Activated CD4-positive, alpha-beta T cell treated with anti-CD3 and anti-CD28 coated beads, Interleukin-2, amount 50 U/mL, for 24 hours (primary cell): ENCODE results near the gene EMILIN2.
"Not testable (repeated sequence)": the region's sequence is repeated elsewhere in the genome, so short reads cannot be mapped to it uniquely, and the experiment has no call there.

Experiments used
- DNase-seq, 2 donors: peaks; one replicate each; pipeline ENCODE4 v3.0.0-alpha.2; 2020; ENCODE audit warnings: low read depth in 1 of 2, low spot score in 1 of 2

Gene EMILIN2

GRCh38 chr18:2913398-2914005 is 66.7 kb downstream of the EMILIN2 start:
- no peak for DNase-seq

DNA sequence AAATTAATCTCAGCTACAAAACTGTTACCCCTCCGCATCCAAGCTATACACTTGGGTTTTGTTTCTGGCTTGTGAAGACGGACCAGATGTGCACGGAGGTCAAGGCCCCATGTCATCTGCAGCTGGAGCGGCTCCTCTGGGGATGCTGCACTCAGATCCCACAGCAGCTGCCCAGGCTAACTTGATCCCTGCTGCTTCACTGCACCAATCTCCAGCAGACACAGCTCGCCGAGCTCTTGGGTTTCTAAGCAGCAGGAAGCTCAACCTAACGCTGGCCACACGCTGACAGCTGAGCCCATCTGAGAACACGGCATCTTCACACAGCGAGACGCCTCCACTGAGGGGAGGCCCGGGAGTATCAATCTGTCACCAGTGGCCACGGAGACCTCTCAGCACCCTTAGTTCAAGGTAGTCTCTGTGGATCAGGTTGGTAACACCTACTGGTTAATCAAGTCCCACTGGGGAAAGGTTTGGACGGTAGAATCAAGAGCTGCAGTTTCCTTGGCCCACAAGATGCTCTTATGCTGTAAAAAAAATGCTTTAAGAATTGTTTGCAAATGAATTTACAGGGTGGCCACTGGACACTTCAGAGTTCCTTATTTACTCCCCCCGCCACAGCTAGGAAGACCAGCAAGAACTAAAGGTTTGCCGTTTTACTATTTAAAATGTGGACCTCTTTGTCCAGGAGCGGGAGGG is 67.5 kb downstream of the EMILIN2 start:
- DNase-seq: no peak

DNA sequence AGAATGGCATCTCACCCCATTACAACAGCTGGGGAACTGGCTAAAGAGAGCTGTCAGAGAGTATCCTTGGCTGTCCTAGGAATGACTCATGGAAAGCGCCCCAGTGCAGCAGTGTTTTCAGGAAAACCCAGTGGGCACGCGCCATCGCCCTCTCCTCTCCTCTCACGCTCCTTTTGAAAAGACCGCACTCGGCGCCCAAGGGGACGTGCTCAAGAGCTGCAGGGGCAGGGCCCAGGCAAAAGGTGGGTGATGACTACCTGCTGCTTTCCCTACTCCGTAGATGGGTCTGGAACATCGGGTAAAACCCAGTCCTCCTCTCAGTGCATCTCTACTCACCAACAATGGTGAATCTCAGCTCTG is 68.1 kb downstream of the EMILIN2 start:
- DNase-seq: no peak

GRCh38 chr18:2915486-2915885 is 68.7 kb downstream of the EMILIN2 start:
- DNase-seq: not testable (repeated sequence)

GRCh38 chr18:2916184-2916583 is 69.4 kb downstream of the EMILIN2 start:
- DNase-seq: no peak

- DNase-seq: no peak
Measured at GRCh38 chr18:2917259-2918047, 70.6 kb downstream of the EMILIN2 start.

- DNase-seq: no peak
Measured at GRCh38 chr18:2918761-2919550, 72.2 kb downstream of the EMILIN2 start.

DNA sequence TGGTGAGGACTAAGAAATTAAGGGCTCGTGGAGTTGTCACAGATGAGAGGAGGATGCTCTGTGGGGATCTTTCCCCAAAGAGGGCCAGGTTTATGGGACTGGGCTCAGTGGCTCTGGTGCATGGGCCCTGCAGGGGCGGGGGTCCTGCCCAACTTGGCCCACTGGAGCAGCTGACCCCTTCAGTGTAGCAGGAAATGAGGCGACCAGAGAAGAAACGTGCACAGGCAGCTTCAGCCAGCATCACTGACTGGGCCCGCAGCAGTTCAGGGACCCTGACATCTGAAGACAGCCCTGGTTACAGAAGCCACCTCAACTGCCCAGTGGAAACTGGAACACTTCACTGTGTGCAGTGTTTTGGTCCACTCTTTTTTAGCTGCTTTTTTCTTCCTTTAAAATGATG is 72.8 kb downstream of the EMILIN2 start:
- DNase-seq: no peak

DNA sequence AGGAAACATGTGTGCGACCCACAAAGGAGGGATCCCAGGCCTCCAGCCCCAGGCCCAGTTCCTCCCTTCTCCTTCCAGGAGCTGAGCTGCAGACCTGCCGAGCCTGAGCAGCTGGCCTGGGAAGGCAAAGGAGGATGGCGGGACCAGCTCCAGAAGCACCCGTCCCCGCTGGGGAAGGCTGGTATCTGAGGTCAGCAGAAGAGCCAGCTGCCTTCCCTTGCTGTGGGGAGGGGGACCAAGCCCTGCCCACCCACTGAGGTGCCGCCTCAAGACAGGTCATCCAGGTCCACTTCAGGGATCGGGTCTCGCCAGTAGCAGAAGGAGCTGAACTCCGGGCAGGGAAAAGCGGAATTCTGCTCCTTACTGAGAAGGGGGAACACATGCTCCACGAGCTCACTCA is 73.2 kb downstream of the EMILIN2 start:
- DNase-seq: no peak

DNA sequence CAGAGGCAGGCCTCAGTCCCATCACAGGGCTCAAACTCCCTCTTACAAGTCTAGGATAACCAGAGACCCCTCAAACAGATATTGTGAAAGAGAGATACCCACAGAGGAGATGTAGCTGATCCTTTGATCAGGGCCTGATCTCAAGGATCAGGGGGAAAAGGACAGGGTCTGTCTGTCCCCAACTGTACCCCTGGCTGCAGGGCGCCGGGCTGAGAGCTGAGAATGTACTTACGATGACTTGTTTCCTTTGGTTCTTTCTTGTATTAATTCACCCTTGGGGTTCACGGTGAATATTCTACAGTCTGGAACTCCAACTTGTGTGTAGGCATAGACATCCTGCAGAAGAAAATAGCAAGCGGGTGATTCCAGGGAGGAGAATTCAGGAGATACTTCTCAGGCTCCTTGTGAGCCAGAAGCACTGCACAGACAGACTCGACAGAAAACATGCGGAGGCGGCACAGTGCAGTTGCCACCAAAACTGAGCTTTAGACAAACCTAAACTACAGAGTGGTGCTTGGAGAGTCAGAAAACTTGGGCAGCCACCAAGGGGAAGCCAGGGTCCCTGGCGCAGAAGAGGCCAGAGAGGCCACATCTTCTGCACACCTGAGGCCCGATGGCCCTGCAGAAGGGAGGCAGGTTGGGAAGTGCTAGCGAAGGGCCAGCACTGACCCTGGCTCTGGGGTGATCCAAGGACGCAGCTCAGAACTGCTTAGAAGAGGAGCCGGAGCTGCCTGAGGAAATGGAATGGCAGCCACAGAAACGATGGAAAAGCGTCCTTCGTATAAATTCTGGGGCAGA is 73.9 kb downstream of the EMILIN2 start:
- no peak for DNase-seq

DNA sequence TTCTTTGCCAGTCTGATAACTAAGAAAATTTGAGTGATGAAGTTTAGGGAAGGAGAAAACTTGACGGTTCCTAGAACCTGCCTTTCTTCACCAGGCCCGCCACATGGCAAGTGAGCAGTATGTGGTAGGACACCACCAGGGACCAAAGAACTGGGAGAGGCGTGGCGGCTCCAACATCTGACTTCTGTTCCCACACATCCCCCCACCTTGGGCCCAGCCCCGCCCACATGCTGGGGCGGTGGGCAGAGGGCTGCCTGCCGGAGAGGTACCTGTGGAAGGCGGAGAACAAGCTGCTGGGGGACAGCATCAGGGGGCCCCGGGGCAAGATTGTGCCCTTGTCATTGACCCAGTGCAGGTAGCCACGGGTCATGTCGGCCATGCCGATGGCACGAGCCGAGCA is 75.0 kb downstream of the EMILIN2 start:
- DNase-seq: no peak

GRCh38 chr18:2923464-2923863 is 76.7 kb downstream of the EMILIN2 start:
- DNase-seq: no peak

DNA sequence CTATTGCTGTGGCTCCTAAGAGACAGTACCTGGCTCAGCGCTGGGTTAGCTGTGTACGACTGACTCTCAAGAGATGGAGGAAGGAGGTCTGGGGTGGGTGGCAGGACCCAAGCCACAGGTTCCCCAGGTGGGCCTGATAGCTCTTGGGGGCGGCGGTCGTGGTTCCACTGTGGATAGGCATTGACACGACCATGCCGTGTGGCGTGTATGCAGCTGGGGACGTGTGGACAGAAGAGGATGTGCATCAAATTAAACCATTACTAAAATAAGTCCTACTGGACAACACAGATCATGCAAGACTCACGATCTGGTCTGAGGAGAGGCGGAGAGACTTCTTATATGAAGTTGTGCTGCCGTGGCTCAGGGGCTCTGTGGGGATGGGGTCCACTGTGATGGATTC is 78.1 kb downstream of the EMILIN2 start:
- DNase-seq: no peak

DNA sequence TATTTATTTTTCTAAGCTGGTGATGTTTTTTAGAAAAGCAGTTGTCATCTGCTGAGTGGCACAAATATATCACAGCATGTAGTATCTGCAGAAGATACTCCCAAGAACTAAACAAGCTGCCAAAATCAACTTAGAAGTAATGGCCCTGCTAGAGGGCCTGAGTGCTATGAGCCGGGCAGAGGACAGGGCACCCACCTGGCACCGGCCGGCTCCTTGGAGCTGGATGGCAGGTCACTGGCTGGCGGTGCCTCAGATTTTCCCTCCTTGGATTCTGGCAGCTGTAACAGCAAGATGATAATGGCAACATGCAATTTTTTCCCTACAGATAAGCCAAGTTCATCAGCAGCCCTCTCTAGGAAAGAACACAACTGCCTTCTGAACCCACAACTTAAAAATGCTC is 79.7 kb downstream of the EMILIN2 start:
- no peak for DNase-seq

- DNase-seq: no peak
Measured at GRCh38 chr18:2927745-2928144, 80.9 kb downstream of the EMILIN2 start.

DNA sequence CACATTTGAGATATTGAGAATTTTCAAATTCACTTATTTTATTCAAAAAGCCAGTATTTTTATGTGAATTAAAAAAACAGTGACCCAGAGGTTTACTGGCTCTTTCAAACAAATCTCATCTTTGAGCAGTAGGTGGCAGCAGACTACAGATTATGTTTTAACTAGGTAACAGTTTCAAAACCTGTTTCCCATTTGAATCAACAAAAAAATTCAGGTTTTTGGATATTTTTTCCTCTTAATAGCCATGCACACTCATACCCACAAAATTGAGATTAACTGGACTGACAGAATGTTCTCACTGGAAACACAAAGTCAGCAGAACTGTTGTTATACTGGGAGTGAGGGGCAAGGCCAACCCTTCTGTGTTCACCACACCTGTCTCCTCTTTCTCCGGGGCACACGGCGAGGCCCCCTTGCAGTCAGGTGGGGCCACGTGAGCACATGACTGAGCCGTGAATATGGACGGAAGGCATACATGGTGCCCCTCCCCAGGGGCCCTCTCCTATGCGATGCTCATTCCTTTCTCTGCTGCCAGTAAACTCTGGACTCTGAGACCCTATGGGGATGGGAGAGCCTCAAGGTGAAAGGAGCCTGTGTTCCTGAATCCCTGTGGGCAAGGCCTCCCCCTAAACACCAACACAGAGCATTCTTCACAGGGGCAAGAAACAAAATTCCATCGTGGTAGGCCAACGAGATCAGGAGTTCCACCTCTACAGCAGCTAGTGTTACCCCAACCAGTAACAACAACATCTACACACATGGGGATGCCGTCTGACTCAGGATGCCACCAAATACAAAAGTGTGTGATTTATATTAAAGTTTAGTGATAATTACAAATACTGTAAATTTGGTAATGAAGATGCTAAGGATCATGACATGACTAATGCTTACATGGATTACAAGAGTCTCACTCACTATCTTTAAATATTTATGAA is 85.7 kb downstream of the EMILIN2 start:
- peak in 1 of 2 donors; percentile 66 for DNase-seq

DNA sequence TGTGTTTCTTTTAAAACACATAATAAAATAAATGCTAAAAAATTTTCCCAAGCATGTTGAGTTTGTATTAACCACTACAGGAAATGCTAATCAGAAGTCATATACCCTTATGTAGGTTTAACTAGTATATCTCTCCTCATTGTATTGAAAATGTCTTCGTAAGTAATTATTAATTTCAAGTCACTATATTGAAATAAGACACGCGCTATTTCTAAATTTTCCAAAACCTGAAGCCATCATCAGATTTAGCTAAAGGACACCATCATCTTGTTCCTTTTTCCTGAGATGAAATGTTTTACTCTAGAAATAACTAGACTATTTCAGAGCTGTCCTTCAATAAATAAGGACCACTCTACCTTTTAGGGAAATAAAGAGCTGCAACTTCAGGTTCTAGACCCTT is 87.2 kb downstream of the EMILIN2 start:
- no peak for DNase-seq

DNA sequence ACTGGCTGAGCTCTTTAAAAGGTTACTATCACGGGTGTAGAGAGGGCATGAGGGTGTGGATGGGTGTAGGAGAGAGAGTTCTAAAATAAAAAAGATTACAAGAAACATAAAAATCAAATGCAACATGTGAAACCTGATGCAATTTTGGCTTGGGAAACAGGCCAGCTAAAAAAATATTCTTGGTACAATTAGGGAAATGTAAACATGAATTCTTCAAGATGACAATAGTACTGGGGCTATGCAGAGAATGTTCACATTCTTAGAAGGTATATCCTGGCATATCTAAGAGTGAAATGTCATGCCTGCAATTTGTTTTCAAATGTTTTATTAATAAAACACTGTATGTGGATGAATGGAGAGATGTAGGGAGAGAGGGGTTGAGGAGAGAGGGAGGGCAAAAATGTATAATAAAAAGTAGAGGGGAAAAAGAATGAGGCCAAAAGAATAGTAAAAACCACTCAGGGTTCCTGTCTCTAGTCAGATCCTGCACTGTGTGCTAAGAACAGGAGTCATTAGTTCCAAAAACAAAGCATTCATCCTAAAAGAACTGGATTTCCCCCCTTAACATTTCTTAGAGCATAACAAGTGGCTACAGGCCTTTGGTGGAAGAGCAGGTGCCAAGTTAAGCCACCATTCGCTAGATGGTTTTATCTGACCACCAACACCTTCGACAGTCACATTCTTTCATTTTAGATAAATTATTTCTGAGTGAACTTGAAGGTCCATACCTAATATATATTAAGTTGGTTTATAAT is 88.8 kb downstream of the EMILIN2 start:
- DNase-seq: no peak

- DNase-seq: no peak
Measured at GRCh38 chr18:2939317-2939716, 92.5 kb downstream of the EMILIN2 start.
